ENCODE results near the gene EXD3. TPM values are rescaled to one million over a fixed set of nuclear protein-coding genes. Genes with fewer than 3 reads are reported as not detected.
"Not testable (repeated sequence)": the region's sequence is repeated elsewhere in the genome, so short reads cannot be mapped to it uniquely, and the experiment has no call there.

EXD3 gene
- total and polyA plus RNA-seq, 7 donors = 8.9 to 29.7 (median 18.0) TPM

DNA sequence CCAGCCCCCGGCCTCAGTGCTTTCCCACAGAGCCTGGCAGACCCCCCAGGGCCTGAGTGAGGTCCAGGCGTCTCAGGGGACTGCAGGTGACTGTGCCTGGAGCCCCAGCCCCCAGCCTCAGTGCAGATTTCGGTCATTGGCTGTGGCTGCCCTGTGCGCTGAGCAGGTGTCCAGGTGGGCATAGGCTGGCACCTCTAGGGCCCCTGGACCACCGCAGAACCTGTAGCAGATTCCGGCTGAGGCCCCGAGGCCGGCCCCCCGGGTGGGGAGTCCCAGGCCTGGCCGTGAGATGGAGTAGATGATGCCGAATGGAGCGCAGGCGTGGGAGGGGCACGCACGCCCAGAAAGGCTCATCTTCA, 12.1 kb downstream of the EXD3 start:
- Histone ChIP-seq H3K4me3 (no peak overlapping the region), H3K27me3 (peaks cover 0 to 5% (median 0%) of the 10 kb centered on the region in 3 donors), H3K36me3 (no peaks in the 10 kb centered on the region), H3K4me1 (peaks cover 0 to 31% (median 29%) of the 10 kb centered on the region in 4 donors), H3K9me3 (no peaks in the 10 kb centered on the region), H3K27ac (peak overlapping the region in 1 of 4 donors; percentile 62)
- no peak for TF ChIP-seq POLR2A (IDR thresholded peaks at IDR 0.05)
- TF ChIP-seq, protein P1, sequence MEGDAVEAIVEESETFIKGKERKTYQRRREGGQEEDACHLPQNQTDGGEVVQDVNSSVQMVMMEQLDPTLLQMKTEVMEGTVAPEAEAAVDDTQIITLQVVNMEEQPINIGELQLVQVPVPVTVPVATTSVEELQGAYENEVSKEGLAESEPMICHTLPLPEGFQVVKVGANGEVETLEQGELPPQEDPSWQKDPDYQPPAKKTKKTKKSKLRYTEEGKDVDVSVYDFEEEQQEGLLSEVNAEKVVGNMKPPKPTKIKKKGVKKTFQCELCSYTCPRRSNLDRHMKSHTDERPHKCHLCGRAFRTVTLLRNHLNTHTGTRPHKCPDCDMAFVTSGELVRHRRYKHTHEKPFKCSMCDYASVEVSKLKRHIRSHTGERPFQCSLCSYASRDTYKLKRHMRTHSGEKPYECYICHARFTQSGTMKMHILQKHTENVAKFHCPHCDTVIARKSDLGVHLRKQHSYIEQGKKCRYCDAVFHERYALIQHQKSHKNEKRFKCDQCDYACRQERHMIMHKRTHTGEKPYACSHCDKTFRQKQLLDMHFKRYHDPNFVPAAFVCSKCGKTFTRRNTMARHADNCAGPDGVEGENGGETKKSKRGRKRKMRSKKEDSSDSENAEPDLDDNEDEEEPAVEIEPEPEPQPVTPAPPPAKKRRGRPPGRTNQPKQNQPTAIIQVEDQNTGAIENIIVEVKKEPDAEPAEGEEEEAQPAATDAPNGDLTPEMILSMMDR (IDR thresholded peaks at IDR 0.05) = no peak
- TF ChIP-seq EP300 (IDR thresholded peaks at IDR 0.05) = no peak
- TF ChIP-seq POLR2AphosphoS5 (IDR thresholded peaks at IDR 0.05) = no peak
- WGBS, 2 donors = 87 to 88% methylated on average over 15 of the region's 15 CpGs
- intact Hi-C loops (cut with DNase I) = no loop called here
- DNase-seq = no peak

DNA sequence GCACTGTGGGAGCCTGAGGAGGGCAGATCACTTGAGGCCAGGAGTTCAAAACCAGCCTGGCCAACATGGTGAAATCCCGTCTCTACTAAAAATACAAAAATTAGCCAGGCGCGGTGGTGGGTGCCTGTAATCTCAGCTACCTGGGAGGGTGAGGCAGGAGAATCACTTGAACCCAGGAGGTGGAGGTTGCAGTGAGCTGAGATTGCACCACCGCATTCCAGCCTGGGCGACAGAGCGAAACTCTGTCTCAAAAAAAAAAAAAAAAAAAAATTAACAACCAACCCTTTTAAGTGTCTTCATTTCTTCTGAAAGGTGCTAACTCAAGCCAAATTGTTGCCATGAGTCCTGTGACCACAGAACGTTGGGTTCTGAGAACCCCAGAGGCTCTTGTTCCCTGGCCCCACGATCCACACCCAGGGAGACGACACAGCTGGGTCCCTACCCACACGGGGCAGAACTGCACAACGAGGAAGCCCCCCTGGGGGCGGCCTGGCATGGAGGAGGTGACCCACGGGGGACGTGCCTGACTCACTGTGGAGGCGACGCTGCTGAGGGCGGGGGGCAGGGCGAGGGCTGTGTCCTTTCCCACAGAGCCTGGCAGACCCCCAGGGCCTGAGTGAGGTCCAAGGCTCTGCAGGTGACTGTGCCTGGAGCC, 12.6 kb downstream of the EXD3 start:
- H3K27me3 ChIP-seq; intact Hi-C loops (cut with DNase I); DNase-seq; H3K4me3 ChIP-seq; H3K36me3 ChIP-seq; H3K9me3 ChIP-seq: not testable (repeated sequence)
- Histone ChIP-seq H3K27ac (peak overlapping the region in 1 of 4 donors; percentile 62), H3K4me1 (peaks cover 0 to 31% (median 29%) of the 10 kb centered on the region in 4 donors)
- WGBS, 2 donors = 81 to 83% methylated on average over 18 of the region's 18 CpGs

DNA sequence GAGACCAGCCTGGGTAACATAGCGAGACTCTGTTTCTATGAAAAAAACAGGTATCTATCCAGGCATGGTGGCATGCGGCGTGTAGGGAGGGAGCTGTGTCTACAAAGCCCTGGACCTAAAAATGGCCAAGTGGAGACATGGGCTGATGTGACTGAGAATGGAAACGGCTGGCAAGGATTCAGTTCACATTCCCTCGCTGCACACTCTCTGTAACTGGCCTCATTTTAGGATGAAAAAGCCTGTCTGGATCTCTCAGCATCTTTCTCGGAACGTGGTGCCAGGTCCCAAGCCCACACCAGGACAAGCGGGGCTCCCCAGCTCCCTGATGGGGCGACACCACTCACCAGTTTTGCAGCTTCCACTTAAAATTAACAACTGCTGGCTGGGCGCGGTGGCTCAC, 13.4 kb downstream of the EXD3 start:
- no peak overlapping the region for H3K4me3 ChIP-seq
- no peak for TF ChIP-seq EP300 (IDR thresholded peaks at IDR 0.05)
- TF ChIP-seq, protein P1 (IDR thresholded peaks at IDR 0.05) = no peak
- no peak for TF ChIP-seq POLR2AphosphoS5 (IDR thresholded peaks at IDR 0.05)
- TF ChIP-seq POLR2A (IDR thresholded peaks at IDR 0.05) = no peak
- no peaks in the 10 kb centered on the region for H3K9me3 ChIP-seq
- WGBS, 2 donors = 89 to 92% methylated on average over 11 of the region's 11 CpGs
- peaks cover 0 to 5% (median 0%) of the 10 kb centered on the region in 3 donors for H3K27me3 ChIP-seq
- no peak for DNase-seq
- no peaks in the 10 kb centered on the region for H3K36me3 ChIP-seq
- no peak overlapping the region for H3K27ac ChIP-seq
- H3K4me1 ChIP-seq = peaks cover 0 to 31% (median 29%) of the 10 kb centered on the region in 4 donors
- intact Hi-C loops (cut with DNase I) = loop anchor here (5.0 kb wide), 1 partner anchor 112 kb away; no protein-coding TSS in a partner anchor

DNA sequence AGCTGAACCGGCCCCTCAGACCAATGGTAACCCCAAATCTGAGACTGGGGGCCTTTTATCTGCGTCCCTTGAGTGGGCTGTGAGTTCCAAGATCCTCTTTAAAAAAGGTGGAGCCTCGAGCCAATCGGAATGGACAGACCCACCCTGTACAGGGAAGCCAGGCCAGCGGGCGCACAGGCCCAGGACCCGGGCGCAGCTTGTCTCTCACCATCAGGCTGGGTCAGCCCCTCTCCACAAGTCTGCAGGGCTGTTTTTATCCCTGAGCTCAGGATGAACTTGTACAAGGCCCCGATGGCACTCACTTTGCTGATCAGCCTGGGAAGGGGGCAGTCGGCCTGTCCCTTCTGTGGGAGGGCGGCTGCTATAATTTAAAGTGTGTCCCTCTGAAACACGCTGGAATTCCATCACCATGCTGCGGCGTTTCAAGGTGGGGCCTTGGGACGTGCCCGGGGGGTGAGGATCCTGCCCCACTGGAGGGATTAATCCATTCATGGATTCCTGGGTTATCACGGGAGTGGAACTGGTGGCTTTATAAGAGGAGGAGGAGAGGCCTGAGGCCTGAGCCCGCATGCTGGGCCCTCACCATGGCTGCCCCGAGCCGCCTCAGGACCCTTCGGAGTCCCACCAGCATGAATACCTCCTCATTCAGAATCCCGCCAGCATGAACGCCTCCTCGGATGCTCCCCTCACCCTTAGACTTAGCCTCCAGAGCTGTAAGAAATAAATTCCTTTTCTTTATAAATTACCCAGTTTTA, 14.1 kb downstream of the EXD3 start:
- TF ChIP-seq, protein P1 (IDR thresholded peaks at IDR 0.05) = no peak
- no peak for TF ChIP-seq POLR2AphosphoS5 (IDR thresholded peaks at IDR 0.05)
- TF ChIP-seq EP300 (IDR thresholded peaks at IDR 0.05) = no peak
- no peak for TF ChIP-seq POLR2A (IDR thresholded peaks at IDR 0.05)
- H3K27ac ChIP-seq = no peak overlapping the region

More for the DNA sequence above, 14.1 kb downstream of the EXD3 start:
- no peaks in the 10 kb centered on the region for H3K36me3 ChIP-seq
- 93 to 96% methylated on average over 24 of the region's 24 CpGs for WGBS, 2 donors
- intact Hi-C loops (cut with DNase I) = loop anchor here (5.0 kb wide), 1 partner anchor 112 kb away; no protein-coding TSS in a partner anchor
- DNase-seq = no peak
- peaks cover 0 to 5% (median 0%) of the 10 kb centered on the region in 3 donors for H3K27me3 ChIP-seq
- peaks cover 0 to 31% (median 29%) of the 10 kb centered on the region in 4 donors for H3K4me1 ChIP-seq
- H3K4me3 ChIP-seq = no peak overlapping the region
- H3K9me3 ChIP-seq = no peaks in the 10 kb centered on the region

Measured in sigmoid colon (tissue), 7 donors.